Transverse colon (tissue), 4 donors: ENCODE measurements around the gene NCBP1. TPM values are rescaled to one million over a fixed set of nuclear protein-coding genes. Genes with fewer than 3 reads are reported as not detected.

Experiments used
- DNase-seq: peaks from one replicate; pipeline ENCODE4 v3.0.0-alpha.2; 2019
- H3K27ac ChIP-seq, 4 donors: fragments of 200-600 bp; sonication (generic); 2 replicates each; pipeline ENCODE4 v1.5.1; 2016 to 2018; ENCODE audit warnings: inconsistent platforms in 4 of 4
- H3K27me3 ChIP-seq: fragments of 200-600 bp; sonication (generic); 2 replicates; pipeline ENCODE4 v1.5.1; 2017; ENCODE audit warnings: inconsistent platforms
- H3K36me3 ChIP-seq, 4 donors: fragments of 200-600 bp; sonication (generic); 2 replicates each; pipeline ENCODE4 v1.5.1; 2017 to 2019; ENCODE audit warnings: inconsistent platforms in 4 of 4
- H3K4me1 ChIP-seq, 4 donors: fragments of 200-600 bp; sonication (generic); 2 replicates each; pipeline ENCODE4 v1.5.1; 2017 to 2020; ENCODE audit warnings: inconsistent platforms in 4 of 4
- H3K4me3 ChIP-seq, 4 donors: fragments of 200-600 bp; sonication (generic); 1 replicate in 1 of 4; 2 replicates in 3 of 4; pipeline versions ENCODE4 v1.5.1 to v1.6.1; 2017 to 2019; ENCODE audit warnings: inconsistent platforms in 4 of 4
- H3K9me3 ChIP-seq, 2 donors: fragments of 200-600 bp; sonication (generic); 2 replicates each; pipeline ENCODE4 v1.5.1; 2017 to 2019; ENCODE audit warnings: inconsistent platforms in 2 of 2
- CTCF ChIP-seq, 5 experiments: fragments of 200-600 bp in 3 of 5; fragments of 450-650 bp in 2 of 5; sonication (generic) in 3 of 5; IDR thresholded peaks; 1 replicate in 2 of 5; 2 replicates in 3 of 5; pipeline ENCODE4 v1.5.1; 2016 to 2017; ENCODE audit warnings: antibody characterized with exemption in 5 of 5, inconsistent platforms in 3 of 5, mild to moderate bottlenecking in 2 of 5, moderate library complexity in 1 of 5
- EP300 ChIP-seq: sonication (generic); formaldehyde crosslinking; IDR thresholded peaks from one replicate; pipeline ENCODE4 v1.6.1; 2017; ENCODE audit warnings: antibody characterized with exemption, low read depth
- POLR2A ChIP-seq: fragments of 450-650 bp; IDR thresholded peaks from one replicate; pipeline ENCODE4 v1.6.1; 2016; ENCODE audit warnings: antibody characterized with exemption, mild to moderate bottlenecking, moderate library complexity
- POLR2AphosphoS5 ChIP-seq, 3 donors: sonication (generic); formaldehyde crosslinking; IDR thresholded peaks; one replicate each; pipeline ENCODE4 v1.6.1; 2016; ENCODE audit warnings: antibody characterized with exemption in 3 of 3
- WGBS, 2 donors: methylation state at CpG; one replicate each; pipeline ENCODE4 v1.1.5; 2018; ENCODE audit warnings: low coverage in 1 of 2; 5-methylcytosine and 5-hydroxymethylcytosine counted together
- in situ Hi-C, 4 donors: fragments of 200-750 bp; cut with MboI; loops; one replicate each; pipeline versions ENCODE4 v1.15.0 to v1.15.1; 2017; ENCODE audit warnings: low sequenced_read_pairs in 3 of 4, low pct_ligation_motif_present in 1 of 4, low pct_unique_long_range_greater_than_20kb in 1 of 4
- intact Hi-C: fragments of 100-400 bp; cut with DNase I; formaldehyde crosslinking; loops from one replicate; pipeline ENCODE4 v1.15.1; 2023; ENCODE audit warnings: low total_unique reads
- total RNA-seq, 4 donors: library from RNA; depleted of rRNA; stranded (reverse); fragments of >200 nt; gene quantifications; one replicate each; pipeline ENCODE4 v1.1.0, GENCODE V29; 2016

NCBP1 gene
- total RNA-seq, 4 donors from 2014 or later = 24.6 to 40.4 (median 30.6) TPM

GRCh38 chr9:97632248-97632984 is 1.2 kb upstream of the NCBP1 start:
- 0 to 1% methylated on average over 12 to 27 of the region's 27 CpGs for WGBS, 2 donors
- Histone ChIP-seq H3K36me3 (no peaks in the 10 kb centered on the region), H3K9me3 (no peaks in the 10 kb centered on the region), H3K27ac (peak overlapping the region; percentile 94 to 99 (median 98)), H3K4me1 (peaks cover 23 to 64% (median 41%) of the 10 kb centered on the region in 4 donors), H3K4me3 (peak overlapping the region; percentile 60 to 98 (median 90)), H3K27me3 (no peaks in the 10 kb centered on the region)
- TF ChIP-seq POLR2A (no peak), POLR2AphosphoS5 (IDR thresholded peaks at IDR 0.05) (no peak), EP300 (no peak), CTCF (IDR thresholded peaks at IDR 0.05) (no peak)
- DNase-seq = peak; percentile 60
- in situ Hi-C loops (no loop called here), intact Hi-C loops (no loop called here)

GRCh38 chr9:97633859-97634490 is 354 bp downstream of the NCBP1 start:
- no peaks in the 10 kb centered on the region for H3K36me3 ChIP-seq
- intact Hi-C loops (no loop called here), in situ Hi-C loops (no loop called here)
- WGBS, 2 donors = 0% methylated on average over 4 to 26 of the region's 43 CpGs
- no peaks in the 10 kb centered on the region for H3K27me3 ChIP-seq
- peak overlapping the region; percentile 94 to 99 (median 98) for H3K27ac ChIP-seq
- H3K4me3 ChIP-seq = peak overlapping the region; percentile 83 to 98 (median 92)
- H3K4me1 ChIP-seq = peaks cover 23 to 61% (median 40%) of the 10 kb centered on the region in 4 donors
- no peaks in the 10 kb centered on the region for H3K9me3 ChIP-seq
- DNase-seq = no peak
- TF ChIP-seq EP300 (no peak), POLR2AphosphoS5 (IDR thresholded peaks at IDR 0.05) (no peak), CTCF (IDR thresholded peaks at IDR 0.05) (no peak), POLR2A (no peak)

- Histone ChIP-seq H3K4me3 (peak overlapping the region in 2 of 4 donors; percentile 96 to 98), H3K27ac (peak overlapping the region in 3 of 4 donors; percentile 94 to 99 (median 98)), H3K27me3 (no peaks in the 10 kb centered on the region), H3K9me3 (no peaks in the 10 kb centered on the region), H3K4me1 (peaks cover 23 to 55% (median 39%) of the 10 kb centered on the region in 4 donors), H3K36me3 (no peaks in the 10 kb centered on the region)
- WGBS, 2 donors = 57 to 65% methylated on average over 3 to 7 of the region's 7 CpGs
- intact Hi-C loops = no loop called here
- no peak for DNase-seq
- TF ChIP-seq EP300 (no peak), CTCF (IDR thresholded peaks at IDR 0.05) (no peak), POLR2AphosphoS5 (IDR thresholded peaks at IDR 0.05) (no peak), POLR2A (no peak)
- in situ Hi-C loops = no loop called here
These were observed 1.4 kb downstream of the NCBP1 start for GRCh38 chr9:97635026-97635425.

- in situ Hi-C loops (no loop called here), intact Hi-C loops (no loop called here)
- peaks cover 0 to 4% (median 0%) of the 10 kb centered on the region in 4 donors for H3K36me3 ChIP-seq
- H3K4me1 ChIP-seq = peaks cover 18 to 46% (median 32%) of the 10 kb centered on the region in 4 donors
- no peaks in the 10 kb centered on the region for H3K27me3 ChIP-seq
- TF ChIP-seq POLR2A = no peak
- no peak for TF ChIP-seq POLR2AphosphoS5 (IDR thresholded peaks at IDR 0.05)
- TF ChIP-seq EP300 = no peak
- TF ChIP-seq CTCF (IDR thresholded peaks at IDR 0.05) = no peak
- H3K27ac ChIP-seq = no peak overlapping the region
- no peak for DNase-seq
- no peak overlapping the region for H3K4me3 ChIP-seq
- no peaks in the 10 kb centered on the region for H3K9me3 ChIP-seq
- WGBS, 2 donors = 87 to 90% methylated on average over 3 of the region's 3 CpGs
These were observed 3.3 kb downstream of the NCBP1 start for GRCh38 chr9:97636903-97637302.
